GM23338 (cell line): ENCODE results near the gene NSRP1.

Experiments used
- CREB1 ChIP-seq: fragments of 250-450 bp; sonication (Bioruptor Pico); IDR thresholded peaks from 2 replicates; pipeline ENCODE4 v1.5.0; 2020; ENCODE audit warnings: low read depth, mild to moderate bottlenecking, moderate library complexity
- ETS1 ChIP-seq: IDR thresholded peaks from 2 replicates; pipeline ENCODE4 v1.6.1; 2016; ENCODE audit warnings: antibody characterized with exemption
- EZH2 ChIP-seq: fragments of 200-600 bp; sonication (generic); IDR thresholded peaks from one replicate; pipeline ENCODE4 v1.8.0; 2017; ENCODE audit warnings: antibody characterized with exemption, mild to moderate bottlenecking, low read depth; ENCODE audit not compliant: unreplicated experiment
- EZH2phosphoT487 ChIP-seq: fragments of 200-600 bp; sonication (generic); IDR thresholded peaks from one replicate; pipeline ENCODE4 v1.8.1; 2018; ENCODE audit warnings: antibody characterized with exemption; ENCODE audit not compliant: unreplicated experiment
- POLR2AphosphoS5 ChIP-seq: IDR thresholded peaks from 2 replicates; pipeline ENCODE4 v1.6.1; 2016; ENCODE audit warnings: antibody characterized with exemption, low read depth
- REST ChIP-seq: IDR thresholded peaks from one replicate; pipeline ENCODE4 v1.6.1; 2018; ENCODE audit warnings: antibody characterized with exemption; ENCODE audit not compliant: unreplicated experiment
- ZNF114 ChIP-seq: fragments of 250-450 bp; sonication (Bioruptor Pico); IDR thresholded peaks from 2 replicates; pipeline ENCODE4 v1.5.0; 2020; ENCODE audit warnings: mild to moderate bottlenecking, moderate library complexity
- TF ChIP-seq, protein P1 (sequence below), 2 experiments: fragments of 200-600 bp in 1 of 2; sonication (generic) in 1 of 2; conservative IDR thresholded peaks; 2 replicates each; pipeline versions ENCODE4 v1.5.1 to v1.6.1; 2016 to 2017; ENCODE audit warnings: antibody characterized with exemption in 2 of 2, low read depth in 2 of 2, mild to moderate bottlenecking in 2 of 2, moderate library complexity in 1 of 2
- TF ChIP-seq, protein P2 (sequence below): fragments of 250-450 bp; sonication (Bioruptor Pico); IDR thresholded peaks from 2 replicates; pipeline ENCODE4 v1.5.0; 2020; ENCODE audit warnings: mild to moderate bottlenecking, moderate library complexity

- TF ChIP-seq, protein P1, sequence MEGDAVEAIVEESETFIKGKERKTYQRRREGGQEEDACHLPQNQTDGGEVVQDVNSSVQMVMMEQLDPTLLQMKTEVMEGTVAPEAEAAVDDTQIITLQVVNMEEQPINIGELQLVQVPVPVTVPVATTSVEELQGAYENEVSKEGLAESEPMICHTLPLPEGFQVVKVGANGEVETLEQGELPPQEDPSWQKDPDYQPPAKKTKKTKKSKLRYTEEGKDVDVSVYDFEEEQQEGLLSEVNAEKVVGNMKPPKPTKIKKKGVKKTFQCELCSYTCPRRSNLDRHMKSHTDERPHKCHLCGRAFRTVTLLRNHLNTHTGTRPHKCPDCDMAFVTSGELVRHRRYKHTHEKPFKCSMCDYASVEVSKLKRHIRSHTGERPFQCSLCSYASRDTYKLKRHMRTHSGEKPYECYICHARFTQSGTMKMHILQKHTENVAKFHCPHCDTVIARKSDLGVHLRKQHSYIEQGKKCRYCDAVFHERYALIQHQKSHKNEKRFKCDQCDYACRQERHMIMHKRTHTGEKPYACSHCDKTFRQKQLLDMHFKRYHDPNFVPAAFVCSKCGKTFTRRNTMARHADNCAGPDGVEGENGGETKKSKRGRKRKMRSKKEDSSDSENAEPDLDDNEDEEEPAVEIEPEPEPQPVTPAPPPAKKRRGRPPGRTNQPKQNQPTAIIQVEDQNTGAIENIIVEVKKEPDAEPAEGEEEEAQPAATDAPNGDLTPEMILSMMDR (conservative IDR thresholded peaks at IDR 0.05; ENCODE audit: low read depth in 2 of 2), result no peak
- TF ChIP-seq EZH2, result no peak
- no peak for TF ChIP-seq EZH2phosphoT487
- TF ChIP-seq CREB1 (CRISPR knock-in tag), result no peak
- TF ChIP-seq REST, result no peak
- no peak for TF ChIP-seq POLR2AphosphoS5
- no peak for TF ChIP-seq ETS1
- TF ChIP-seq, protein P2, sequence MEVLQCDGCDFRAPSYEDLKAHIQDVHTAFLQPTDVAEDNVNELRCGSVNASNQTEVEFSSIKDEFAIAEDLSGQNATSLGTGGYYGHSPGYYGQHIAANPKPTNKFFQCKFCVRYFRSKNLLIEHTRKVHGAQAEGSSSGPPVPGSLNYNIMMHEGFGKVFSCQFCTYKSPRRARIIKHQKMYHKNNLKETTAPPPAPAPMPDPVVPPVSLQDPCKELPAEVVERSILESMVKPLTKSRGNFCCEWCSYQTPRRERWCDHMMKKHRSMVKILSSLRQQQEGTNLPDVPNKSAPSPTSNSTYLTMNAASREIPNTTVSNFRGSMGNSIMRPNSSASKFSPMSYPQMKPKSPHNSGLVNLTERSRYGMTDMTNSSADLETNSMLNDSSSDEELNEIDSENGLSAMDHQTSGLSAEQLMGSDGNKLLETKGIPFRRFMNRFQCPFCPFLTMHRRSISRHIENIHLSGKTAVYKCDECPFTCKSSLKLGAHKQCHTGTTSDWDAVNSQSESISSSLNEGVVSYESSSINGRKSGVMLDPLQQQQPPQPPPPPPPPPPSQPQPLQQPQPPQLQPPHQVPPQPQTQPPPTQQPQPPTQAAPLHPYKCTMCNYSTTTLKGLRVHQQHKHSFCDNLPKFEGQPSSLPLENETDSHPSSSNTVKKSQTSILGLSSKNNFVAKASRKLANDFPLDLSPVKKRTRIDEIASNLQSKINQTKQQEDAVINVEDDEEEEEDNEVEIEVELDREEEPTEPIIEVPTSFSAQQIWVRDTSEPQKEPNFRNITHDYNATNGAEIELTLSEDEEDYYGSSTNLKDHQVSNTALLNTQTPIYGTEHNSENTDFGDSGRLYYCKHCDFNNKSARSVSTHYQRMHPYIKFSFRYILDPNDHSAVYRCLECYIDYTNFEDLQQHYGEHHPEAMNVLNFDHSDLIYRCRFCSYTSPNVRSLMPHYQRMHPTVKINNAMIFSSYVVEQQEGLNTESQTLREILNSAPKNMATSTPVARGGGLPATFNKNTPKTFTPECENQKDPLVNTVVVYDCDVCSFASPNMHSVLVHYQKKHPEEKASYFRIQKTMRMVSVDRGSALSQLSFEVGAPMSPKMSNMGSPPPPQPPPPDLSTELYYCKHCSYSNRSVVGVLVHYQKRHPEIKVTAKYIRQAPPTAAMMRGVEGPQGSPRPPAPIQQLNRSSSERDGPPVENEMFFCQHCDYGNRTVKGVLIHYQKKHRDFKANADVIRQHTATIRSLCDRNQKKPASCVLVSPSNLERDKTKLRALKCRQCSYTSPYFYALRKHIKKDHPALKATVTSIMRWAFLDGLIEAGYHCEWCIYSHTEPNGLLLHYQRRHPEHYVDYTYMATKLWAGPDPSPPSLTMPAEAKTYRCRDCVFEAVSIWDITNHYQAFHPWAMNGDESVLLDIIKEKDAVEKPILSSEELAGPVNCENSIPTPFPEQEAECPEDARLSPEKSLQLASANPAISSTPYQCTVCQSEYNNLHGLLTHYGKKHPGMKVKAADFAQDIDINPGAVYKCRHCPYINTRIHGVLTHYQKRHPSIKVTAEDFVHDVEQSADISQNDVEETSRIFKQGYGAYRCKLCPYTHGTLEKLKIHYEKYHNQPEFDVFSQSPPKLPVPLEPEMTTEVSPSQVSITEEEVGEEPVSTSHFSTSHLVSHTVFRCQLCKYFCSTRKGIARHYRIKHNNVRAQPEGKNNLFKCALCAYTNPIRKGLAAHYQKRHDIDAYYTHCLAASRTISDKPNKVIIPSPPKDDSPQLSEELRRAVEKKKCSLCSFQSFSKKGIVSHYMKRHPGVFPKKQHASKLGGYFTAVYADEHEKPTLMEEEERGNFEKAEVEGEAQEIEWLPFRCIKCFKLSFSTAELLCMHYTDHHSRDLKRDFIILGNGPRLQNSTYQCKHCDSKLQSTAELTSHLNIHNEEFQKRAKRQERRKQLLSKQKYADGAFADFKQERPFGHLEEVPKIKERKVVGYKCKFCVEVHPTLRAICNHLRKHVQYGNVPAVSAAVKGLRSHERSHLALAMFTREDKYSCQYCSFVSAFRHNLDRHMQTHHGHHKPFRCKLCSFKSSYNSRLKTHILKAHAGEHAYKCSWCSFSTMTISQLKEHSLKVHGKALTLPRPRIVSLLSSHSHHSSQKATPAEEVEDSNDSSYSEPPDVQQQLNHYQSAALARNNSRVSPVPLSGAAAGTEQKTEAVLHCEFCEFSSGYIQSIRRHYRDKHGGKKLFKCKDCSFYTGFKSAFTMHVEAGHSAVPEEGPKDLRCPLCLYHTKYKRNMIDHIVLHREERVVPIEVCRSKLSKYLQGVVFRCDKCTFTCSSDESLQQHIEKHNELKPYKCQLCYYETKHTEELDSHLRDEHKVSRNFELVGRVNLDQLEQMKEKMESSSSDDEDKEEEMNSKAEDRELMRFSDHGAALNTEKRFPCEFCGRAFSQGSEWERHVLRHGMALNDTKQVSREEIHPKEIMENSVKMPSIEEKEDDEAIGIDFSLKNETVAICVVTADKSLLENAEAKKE, result no peak
- no peak for TF ChIP-seq ZNF114
These were observed 108.5 kb downstream of the NSRP1 start for GRCh38 chr17:30225112-30225511.
